IPS-11a (cell line): ENCODE results near the gene PROCA1.
"Not testable (repeated sequence)": the region's sequence is repeated elsewhere in the genome, so short reads cannot be mapped to it uniquely, and the experiment has no call there.

Source experiments
- H3K4me3 ChIP-seq: one replicate; pipeline ENCODE4 v1.5.1; 2013; ENCODE audit warnings: low read depth, low read length, control low read depth

The PROCA1 gene

GRCh38 chr17:28682655-28683054 lies 29.0 kb downstream of the PROCA1 start:
- no peak overlapping the region for H3K4me3 ChIP-seq

- H3K4me3 ChIP-seq, result no peak overlapping the region
These were observed 35.7 kb downstream of the PROCA1 start for GRCh38 chr17:28675980-28676379.

- no peak overlapping the region for H3K4me3 ChIP-seq
These were observed 36.2 kb downstream of the PROCA1 start for GRCh38 chr17:28675490-28675889.

- no peak overlapping the region for H3K4me3 ChIP-seq
These were observed 41.8 kb downstream of the PROCA1 start for GRCh38 chr17:28669918-28670317.

- no peak overlapping the region for H3K4me3 ChIP-seq
These were observed 43.8 kb downstream of the PROCA1 start for GRCh38 chr17:28667870-28668269.

- H3K4me3 ChIP-seq, result no peak overlapping the region
These were observed 45.7 kb downstream of the PROCA1 start for GRCh38 chr17:28665994-28666393.

- H3K4me3 ChIP-seq, result no peak overlapping the region
These were observed 48.0 kb downstream of the PROCA1 start for GRCh38 chr17:28663723-28664122.

- peak overlapping the region; percentile 97 for H3K4me3 ChIP-seq
These were observed 49.2 kb downstream of the PROCA1 start for GRCh38 chr17:28662527-28662829.

GRCh38 chr17:28661635-28662526 lies 49.8 kb downstream of the PROCA1 start, which contains the start of the genes SDF2 and SUPT6H:
Gene SDF2, minus strand, starts transcription at chr17:28661906. Its CDS starts 30 bp downstream, at chr17:28661876.
Gene SUPT6H, plus strand, starts transcription at chr17:28662205. Its CDS starts 11,197 bp downstream, at chr17:28673402.
- peak within 1 kb of the TSS; percentile 97 for H3K4me3 ChIP-seq

GRCh38 chr17:28659497-28659881 lies 52.2 kb downstream of the PROCA1 start:
- not testable (repeated sequence) for H3K4me3 ChIP-seq

- H3K4me3 ChIP-seq, result not testable (repeated sequence)
These were observed 52.8 kb downstream of the PROCA1 start for GRCh38 chr17:28658766-28659496.

- H3K4me3 ChIP-seq, result not testable (repeated sequence)
These were observed 53.3 kb downstream of the PROCA1 start for GRCh38 chr17:28658342-28658741.

- H3K4me3 ChIP-seq, result no peak overlapping the region
These were observed 53.9 kb downstream of the PROCA1 start for GRCh38 chr17:28657756-28658155.

GRCh38 chr17:28655160-28655559 lies 56.5 kb downstream of the PROCA1 start:
- no peak overlapping the region for H3K4me3 ChIP-seq
